Activated CD8-positive, alpha-beta memory T cell treated with anti-CD3 and anti-CD28 coated beads for 4 hours (primary cell): ENCODE data around the gene OCEL1.
A peak's percentile ranks its signal among the peaks of the same experiment; 100 is the strongest.
"Not testable (repeated sequence)": the region's sequence is repeated elsewhere in the genome, so short reads cannot be mapped to it uniquely, and the experiment has no call there.

Source experiments
- DNase-seq, 2 donors: peaks; one replicate each; pipeline ENCODE4 v3.0.0-alpha.2; 2020; ENCODE audit warnings: low read depth in 2 of 2

The OCEL1 gene, protein sequence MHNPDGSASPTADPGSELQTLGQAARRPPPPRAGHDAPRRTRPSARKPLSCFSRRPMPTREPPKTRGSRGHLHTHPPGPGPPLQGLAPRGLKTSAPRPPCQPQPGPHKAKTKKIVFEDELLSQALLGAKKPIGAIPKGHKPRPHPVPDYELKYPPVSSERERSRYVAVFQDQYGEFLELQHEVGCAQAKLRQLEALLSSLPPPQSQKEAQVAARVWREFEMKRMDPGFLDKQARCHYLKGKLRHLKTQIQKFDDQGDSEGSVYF

DNA sequence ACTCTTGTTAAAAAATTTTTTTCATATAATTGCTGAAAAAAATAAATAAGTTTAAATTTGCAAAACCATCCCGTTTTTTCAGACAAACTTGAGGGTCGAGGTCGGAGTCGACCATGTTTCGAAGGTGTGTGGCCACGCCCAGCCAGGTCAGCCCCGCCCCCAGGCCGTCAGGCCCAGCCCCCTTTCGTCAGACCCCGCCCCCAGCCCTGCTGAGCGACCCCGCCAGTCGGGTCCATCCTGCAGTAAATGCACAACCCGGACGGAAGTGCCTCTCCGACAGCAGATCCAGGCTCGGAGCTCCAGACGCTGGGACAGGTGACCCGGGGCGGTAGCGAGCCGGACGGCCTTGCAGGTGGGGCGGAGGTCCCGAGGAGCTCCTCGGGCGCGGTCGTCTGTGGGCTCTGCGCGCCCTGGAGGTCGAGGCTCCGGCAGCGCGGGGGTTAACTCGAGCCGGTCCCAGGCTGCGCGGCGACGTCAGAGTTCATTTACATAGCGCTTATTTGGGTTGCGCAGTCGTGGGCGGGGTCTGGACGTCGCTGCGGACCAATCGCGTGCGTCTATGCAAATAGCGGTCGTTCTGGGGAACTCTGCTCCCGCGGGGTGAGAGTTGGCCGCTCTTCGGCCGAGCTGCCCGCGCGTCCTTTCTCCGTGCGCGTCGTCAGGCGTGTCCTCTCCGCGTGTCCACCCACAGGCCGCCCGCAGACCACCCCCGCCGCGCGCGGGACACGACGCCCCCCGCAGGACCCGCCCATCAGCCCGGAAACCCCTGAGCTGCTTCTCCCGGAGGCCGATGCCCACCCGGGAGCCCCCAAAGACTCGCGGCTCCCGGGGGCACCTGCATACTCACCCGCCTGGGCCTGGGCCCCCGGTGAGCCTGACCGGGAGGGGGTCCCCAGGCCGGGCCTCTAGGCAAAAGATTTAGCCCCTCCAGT lies at the start of gene OCEL1:
Gene OCEL1, plus strand, starts transcription at position 225 of the 932 bp plus-strand sequence. Its CDS starts 22 bp downstream, at position 247.
- DNase-seq, result peak; percentile 93 to 94

DNA sequence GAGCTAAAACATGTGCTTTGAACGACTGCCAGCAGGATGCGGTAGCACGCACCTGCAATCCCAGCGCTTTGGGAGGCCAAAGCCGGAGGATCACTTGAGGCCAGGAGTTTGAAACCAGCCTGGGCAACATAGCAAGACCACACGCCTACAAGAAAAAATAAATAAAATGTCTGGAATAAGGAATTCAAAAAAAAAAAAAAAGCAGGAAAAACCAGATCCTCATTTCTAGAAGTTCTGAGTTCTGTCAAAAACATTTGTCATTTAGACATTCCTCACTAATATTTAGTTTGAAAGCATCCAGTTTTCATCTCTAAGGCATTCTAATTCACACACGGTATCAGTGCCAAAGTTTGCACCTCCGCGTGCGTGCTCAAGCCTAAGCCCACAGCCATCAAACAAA lies 47.7 kb upstream of the OCEL1 start:
- DNase-seq, result no peak

- no peak for DNase-seq
These were observed 44.9 kb upstream of the OCEL1 start for GRCh38 chr19:17180997-17181702.

DNA sequence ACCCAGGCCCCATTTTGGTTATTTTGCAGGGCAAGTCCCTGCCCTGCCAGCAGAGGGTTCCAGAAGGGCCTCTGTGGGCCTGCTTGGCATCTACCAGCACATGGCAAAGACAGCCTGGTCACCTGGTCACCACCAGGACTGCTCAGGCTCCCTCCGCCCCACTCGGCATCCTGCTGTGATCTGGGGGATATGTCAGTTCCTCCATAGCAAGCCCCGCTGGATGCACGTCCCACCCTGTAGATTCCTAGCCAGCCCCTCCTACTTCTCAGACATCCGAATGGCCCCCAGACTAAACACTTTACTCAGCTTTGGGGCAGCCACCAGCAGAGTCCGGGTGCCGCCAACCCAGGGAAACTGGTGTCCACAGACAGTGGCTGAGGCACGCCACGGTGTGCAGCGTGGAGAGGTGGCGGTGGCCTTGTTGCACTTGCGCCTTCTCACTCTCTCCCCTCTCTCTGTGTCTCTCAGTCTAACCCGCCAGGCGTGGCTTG lies 42.7 kb upstream of the OCEL1 start:
- DNase-seq, result no peak

GRCh38 chr19:17183858-17184321 lies 42.1 kb upstream of the OCEL1 start:
- no peak for DNase-seq

DNA sequence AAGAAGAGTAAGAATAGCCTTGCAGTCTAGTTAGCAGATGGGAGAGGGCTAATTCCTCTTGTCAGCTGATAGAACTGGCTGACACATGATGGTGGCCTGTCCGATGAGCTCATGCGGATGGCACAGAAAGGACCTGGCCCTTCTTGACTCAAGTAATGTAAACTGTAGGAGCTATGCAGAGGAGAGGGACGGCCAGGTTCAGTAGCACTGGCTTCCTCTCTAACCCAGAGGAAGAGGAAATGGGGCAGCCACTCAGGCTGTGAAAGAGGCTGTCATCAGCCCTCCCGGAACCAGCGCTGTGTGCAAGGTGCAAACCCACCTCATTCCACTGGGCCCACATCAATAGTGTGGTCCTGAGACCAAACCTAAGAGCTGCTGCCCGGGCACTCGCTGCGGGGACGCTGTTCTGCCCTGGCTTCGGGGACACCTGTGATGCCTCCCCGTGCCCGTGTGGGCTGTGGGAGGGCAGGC lies 41.6 kb upstream of the OCEL1 start:
- peak; percentile 22 to 26 for DNase-seq

GRCh38 chr19:17185590-17185989 lies 40.4 kb upstream of the OCEL1 start:
- DNase-seq, result no peak

GRCh38 chr19:17191736-17192135 lies 34.3 kb upstream of the OCEL1 start:
- not testable (repeated sequence) for DNase-seq

- no peak for DNase-seq
These were observed 33.3 kb upstream of the OCEL1 start for GRCh38 chr19:17192751-17193150.

DNA sequence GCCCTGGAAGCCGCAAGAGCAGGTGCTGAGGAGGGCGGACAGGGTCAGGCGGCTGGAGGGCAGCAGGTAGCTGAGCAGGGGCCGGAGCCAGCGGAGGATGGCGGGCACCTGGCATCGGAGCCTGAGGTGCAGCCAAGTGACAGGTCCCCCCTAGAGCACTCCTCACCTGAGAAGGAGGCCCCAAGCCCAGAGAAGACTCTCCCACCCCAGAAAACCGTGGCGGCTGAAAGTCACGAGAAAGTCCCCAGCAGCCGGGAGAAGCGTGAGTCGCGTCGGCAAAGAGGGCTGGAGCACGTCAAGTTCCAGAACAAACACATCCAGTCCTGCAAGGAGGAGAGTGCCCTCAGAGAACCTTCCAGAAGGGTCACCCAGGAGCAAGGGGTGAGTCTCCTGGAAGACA lies 31.4 kb upstream of the OCEL1 start:
- no peak for DNase-seq

- no peak for DNase-seq
These were observed 30.9 kb upstream of the OCEL1 start for GRCh38 chr19:17195106-17195505.

DNA sequence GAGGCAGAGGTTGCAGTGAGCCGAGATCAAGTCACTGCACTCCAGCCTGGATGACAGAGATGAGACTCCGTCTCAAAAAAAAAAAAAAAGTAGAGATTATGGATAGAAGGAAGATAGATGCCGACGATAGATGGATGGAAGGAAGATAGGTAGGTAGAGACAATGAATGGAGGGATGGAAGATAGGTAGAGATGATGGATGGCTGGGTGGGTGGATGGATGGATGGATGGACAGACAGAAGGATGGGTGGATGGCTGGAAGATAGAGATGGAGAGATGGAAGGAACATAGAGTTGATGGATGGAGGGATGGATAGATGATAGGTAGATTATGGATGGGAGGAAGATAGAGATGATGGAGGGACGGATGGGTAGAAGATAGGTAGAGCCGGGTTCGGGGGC lies 29.4 kb upstream of the OCEL1 start:
- no peak for DNase-seq

GRCh38 chr19:17197666-17198065 lies 28.4 kb upstream of the OCEL1 start:
- DNase-seq, result no peak

DNA sequence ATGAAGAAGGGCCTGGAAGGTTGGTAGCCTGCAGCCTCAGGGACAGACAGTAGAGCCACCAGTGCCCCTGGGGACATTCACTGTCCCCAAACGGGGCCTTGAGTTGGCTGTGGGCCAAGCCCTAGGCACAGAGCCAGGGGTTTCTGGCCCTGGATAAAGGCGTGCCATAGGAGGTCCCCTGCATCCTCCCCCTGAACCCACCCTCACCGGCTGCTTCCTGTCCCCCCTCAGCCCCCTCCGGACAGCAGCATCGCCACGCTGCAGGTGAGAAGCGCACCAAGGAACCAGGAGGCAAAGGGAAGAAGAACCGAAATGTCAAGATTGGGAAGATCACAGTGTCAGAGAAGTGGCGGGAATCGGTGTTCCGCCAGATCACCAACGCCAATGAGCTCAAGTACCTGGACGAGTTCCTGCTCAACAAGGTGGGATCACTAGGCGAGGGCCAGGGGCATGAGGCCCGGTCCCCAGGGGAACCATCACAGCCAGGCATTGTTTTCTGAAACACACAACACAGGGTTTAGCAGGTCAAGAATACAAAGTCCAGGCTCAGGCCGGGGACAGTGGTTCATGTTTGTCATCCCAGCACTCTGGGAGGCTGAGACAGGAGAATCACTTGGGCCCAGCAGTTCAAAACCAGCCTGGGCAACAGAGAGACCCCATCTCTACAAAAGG lies 25.5 kb upstream of the OCEL1 start:
- DNase-seq, result no peak

DNA sequence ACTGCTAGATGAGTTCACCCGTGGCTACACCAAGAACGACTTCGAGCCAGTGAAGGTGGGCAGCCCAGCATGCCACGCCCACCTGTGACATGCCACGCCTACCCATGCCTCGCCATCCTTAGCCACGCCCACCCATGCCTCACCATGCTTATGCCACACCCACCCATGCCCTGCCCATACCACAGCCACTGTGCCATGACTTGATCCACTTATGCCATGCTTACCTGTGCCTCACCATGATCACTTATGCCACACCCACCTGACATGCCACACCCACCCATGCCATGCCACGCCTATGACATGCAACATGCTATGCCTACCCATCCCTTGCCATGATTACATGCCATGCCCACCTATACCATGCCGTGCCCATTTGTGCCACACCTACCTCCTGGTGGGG lies 23.8 kb upstream of the OCEL1 start:
- no peak for DNase-seq

- no peak for DNase-seq
These were observed 23.3 kb upstream of the OCEL1 start for GRCh38 chr19:17202713-17203112.

- peak; percentile 36 to 37 for DNase-seq
These were observed 20.5 kb upstream of the OCEL1 start for GRCh38 chr19:17205237-17206140.

- no peak for DNase-seq
These were observed 19.1 kb upstream of the OCEL1 start for GRCh38 chr19:17206736-17207581.
